Measurements from ENCODE around the gene SORCS2.

DNA sequence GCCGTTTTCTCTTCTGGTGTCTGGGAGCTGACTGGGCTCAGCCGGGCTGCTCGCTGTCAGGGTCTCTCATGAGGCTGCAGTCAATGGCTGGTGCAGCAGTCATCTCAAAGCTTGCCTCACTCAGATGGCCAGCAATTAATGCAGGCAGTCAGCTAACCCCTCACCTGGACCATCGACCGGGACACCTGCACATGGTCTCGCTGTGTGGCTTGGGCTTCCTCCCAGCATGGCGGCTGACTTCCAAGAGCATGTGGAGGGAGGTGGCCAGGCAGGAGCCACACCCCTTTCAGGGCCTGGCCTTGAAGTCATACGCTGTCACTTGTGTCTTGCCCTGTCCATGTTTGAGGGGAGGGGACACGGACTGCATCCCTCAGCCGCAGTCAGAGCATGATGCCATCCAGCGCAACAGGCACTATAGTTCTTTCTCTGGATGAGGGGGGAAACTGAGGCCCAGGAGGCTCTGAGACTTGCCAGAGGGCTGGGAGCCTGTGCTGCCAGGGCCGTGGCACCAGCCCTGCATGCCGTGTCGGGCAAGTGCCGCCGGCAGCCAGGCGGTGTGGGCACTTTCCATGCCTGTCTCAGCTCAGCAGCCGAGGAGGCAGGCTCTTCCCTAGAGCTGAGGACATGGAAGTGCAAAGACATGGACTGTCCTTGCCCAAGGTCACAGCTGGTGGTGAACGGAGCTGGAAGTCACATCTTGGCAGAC lies 545.6 kb downstream of the SORCS2 start:
- TF ChIP-seq, protein P1, sequence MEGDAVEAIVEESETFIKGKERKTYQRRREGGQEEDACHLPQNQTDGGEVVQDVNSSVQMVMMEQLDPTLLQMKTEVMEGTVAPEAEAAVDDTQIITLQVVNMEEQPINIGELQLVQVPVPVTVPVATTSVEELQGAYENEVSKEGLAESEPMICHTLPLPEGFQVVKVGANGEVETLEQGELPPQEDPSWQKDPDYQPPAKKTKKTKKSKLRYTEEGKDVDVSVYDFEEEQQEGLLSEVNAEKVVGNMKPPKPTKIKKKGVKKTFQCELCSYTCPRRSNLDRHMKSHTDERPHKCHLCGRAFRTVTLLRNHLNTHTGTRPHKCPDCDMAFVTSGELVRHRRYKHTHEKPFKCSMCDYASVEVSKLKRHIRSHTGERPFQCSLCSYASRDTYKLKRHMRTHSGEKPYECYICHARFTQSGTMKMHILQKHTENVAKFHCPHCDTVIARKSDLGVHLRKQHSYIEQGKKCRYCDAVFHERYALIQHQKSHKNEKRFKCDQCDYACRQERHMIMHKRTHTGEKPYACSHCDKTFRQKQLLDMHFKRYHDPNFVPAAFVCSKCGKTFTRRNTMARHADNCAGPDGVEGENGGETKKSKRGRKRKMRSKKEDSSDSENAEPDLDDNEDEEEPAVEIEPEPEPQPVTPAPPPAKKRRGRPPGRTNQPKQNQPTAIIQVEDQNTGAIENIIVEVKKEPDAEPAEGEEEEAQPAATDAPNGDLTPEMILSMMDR (IDR thresholded peaks at IDR 0.05): no peak
- TF ChIP-seq POLR2A (IDR thresholded peaks at IDR 0.05): no peak

All from esophagus squamous epithelium (tissue), 4 donors.